DMS 273 (cell line): Measurements from ENCODE around the gene ADSS2.
A peak's percentile ranks its signal among the peaks of the same experiment; 100 is the strongest.
"Not testable (repeated sequence)": the region's sequence is repeated elsewhere in the genome, so short reads cannot be mapped to it uniquely, and the experiment has no call there.

Experiments used
- DNase-seq: peaks from one replicate; lab custom pipeline; 2025; ENCODE audit not compliant: unreplicated experiment; lab: John Stamatoyannopoulos, UW

The ADSS2 gene

DNA sequence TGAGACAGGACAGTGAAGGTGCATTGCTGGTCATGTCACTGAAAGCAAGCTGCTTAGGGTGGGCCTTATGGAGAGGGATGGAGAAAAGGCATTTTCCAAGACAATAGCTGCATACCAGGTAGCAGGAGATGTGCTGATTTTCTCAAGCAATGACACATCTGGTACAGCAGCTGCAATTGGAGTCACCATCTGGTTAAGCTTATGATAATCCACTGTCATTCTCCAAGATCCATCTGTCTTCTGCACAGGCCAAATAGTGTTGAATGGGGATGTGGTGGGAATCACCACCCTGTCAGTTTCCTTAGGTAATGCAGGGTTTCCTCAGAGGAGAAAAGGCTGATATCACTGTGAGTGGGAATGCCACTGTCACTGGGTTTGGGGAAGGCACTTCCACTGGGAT lies 54.6 kb downstream of the ADSS2 start:
- DNase-seq: peak; percentile 73

DNA sequence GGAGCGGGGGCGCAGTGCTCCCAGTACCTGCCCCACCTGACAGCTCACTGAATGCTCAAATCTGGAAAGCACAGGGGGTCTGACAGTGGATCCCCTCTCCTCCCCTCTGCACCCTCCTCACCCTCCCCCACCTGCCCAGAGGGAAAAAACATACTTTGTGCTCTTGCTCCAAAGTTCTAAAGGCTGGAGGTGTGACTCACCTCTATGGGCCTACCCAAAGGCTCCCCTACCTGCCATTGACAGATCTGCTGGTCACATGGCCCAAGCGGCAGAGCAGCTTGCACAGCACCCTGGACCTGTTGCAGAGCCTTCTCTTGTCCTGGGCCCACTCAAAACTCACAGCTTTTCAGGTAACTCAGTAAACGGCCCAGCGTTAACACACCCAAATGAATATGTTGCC lies 55.7 kb downstream of the ADSS2 start:
- DNase-seq: no peak

DNA sequence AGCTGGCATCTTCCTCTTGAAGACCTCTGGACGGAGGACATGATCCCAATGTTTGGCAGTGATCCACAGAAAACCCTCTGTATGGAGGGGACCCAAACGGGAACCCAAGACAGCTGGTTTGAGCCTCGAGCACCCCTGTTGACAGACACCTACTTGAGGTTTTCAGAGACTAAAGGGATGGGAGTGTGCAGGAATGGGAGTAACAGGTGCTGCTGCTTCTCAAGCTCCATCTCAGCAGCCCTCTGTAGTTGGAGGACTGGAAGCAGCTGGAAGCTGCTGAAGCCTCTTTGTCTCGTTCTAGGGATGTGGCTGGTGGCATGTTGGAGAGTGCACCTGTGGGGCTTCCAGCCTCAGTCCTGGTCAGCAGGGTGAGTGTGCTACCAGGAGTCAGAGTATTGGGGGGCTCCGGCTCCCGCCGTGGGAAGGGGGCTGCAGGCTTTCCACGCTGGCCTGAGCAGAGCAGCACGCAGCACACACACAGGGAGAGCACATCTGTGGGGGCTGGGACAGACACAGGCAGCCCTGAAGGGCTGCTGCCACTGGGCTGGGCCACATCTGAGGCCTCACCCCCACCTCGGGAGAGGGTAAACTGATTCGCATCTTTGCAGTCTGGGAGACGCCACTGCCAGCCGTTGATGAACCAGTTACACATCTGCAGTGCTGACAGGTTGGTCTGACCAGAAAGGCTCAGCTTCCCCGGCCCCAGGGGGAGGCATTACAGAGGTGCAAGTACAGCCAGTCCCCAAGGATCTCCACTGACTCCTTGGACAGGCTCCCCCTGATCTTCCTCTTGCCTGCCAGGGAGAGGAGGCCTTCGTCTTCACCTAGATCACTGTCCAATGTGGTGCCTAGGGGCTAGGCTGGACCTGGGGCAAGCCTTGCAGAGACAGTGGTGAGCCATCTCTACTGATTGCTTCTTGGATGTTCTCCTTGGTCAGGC lies 56.6 kb downstream of the ADSS2 start:
- peak; percentile 51 for DNase-seq

DNA sequence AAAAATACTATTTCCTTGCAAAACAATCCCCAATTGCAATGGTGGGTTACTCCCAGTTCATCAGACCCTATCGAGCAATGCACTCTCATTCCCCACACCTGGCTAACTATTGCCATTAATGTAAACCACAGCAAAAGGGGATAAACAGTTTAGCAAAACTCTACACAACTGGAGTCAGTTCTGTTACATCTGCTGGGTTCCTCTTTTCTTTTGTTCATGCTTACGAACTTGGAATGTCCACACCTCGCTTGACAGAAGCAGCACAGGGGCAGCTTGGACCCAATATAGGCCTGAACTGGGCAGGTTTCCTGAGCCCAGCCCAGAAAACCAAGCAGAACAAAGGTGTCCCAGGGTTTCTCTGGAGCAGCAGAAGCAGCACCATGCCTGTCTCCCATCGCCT lies 57.4 kb downstream of the ADSS2 start:
- DNase-seq: no peak

DNA sequence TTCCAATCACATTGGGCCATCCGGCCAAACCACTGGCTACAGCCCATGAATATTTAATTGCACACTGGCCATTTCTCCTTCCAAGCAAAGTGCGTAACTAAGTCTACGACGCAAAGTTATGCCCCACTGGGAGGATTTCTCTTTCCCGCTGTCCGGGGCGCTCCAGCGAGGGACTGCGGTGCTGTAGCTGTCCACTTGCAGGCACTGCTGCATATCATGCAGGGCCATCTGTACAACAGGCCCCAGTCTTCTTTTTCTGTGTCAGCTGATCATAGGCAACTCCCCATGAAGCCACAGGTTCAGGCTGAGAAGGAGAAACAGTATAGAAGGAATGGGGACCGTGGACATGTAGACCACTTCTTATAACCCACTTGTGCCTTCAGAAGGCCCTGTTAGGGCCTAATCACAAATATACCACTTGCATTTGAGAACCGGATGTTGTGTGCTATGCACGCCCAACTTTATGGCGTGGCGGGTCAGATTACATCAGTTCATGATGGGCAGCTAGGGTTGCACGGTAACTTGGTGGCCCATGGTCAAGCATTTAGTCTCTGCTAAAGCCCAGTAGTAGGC lies 58.0 kb downstream of the ADSS2 start:
- DNase-seq: no peak

DNA sequence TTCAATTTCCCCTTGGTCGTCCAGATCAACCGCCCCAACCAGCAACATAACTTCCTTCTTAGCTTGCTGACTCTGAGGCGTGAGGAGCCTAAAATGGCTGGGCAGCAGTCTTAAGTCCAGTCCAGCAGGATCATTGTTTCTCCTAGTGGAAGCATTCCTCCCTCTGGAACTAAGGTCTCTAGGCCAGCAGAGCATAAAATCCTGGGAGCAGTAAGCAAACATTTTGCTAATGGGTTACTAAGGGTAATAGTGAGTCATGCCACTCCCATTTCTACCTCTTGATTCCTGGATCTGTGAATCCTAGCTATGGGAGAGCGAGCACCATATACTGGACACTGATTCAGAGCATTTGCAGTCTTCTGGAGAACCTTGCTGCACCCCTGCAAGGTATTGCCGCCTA lies 59.9 kb downstream of the ADSS2 start:
- no peak for DNase-seq

DNA sequence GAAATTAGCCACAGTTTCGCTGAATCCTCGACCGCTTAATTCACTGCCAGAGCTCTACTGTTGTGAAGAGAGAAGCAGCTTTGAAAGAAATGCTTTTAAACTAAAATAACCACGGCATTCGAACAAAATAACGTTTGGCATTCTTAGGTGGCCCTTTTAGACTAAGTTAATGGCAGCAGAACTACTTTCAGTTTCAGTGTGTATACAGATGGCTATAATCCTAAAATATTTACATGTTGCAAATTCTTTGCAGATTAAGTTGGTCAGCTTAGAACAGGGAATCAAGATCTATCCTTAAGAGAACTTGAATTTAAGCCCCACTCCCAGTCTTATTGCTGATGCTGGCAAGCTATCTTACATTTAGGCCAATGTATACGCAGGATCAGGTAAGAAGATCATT lies 62.7 kb downstream of the ADSS2 start:
- no peak for DNase-seq

DNA sequence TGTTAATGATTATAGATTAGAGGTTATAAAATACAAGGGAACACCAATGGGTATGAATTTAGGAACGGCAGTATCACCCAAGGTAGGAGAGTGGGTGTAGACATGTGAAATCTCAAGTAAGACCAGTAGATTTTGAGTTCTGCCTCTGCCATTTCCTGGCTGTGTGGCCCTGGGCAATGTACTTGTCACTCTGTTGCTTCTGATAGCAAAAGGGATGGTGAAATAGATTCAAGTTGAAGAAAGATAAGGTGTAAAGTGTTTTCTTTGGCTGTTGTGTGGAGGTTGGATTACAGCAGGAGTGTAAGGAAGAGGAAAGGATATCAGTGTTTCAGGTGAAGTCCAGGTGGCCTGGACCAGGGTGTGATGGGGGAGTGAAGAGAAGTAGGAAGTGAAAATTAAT lies 64.3 kb downstream of the ADSS2 start:
- no peak for DNase-seq

DNA sequence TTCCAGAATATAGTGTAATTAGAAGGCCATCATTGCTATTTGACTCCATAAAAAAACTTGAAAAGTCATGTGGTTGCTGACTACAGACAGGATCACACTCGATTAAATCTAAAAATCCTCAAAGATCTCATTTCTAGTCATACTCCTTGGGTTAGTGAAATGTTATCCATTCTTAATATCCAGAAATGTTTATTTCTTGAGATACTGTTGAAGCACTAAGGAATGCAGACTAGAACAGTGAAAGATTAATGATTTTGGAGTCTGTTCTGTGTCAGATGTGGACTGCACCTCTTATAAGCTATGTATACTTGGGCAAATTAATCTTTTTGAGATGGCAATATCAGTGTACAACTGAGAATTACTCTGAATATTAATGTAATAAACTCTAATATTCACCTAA lies 65.1 kb downstream of the ADSS2 start:
- no peak for DNase-seq

DNA sequence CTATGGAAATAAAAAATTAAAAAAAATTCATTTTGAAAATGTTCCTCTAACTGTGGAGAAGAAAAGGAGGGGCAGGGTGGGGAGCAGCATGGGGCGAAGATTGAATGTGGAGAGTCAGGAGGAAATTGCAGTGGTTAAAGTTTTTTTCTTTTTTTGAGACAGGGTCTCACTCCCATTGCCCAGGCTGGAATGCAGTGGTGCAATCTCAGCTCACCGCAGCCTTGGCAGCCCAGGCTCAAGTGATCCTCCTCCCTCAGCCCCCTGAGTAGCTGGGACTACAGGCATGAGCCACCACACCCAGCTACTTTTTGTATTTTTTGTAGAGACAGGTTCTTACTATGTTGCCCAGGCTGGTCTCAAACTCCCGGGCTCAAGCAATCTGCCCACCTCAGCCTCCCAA lies 67.6 kb downstream of the ADSS2 start:
- no peak for DNase-seq

DNA sequence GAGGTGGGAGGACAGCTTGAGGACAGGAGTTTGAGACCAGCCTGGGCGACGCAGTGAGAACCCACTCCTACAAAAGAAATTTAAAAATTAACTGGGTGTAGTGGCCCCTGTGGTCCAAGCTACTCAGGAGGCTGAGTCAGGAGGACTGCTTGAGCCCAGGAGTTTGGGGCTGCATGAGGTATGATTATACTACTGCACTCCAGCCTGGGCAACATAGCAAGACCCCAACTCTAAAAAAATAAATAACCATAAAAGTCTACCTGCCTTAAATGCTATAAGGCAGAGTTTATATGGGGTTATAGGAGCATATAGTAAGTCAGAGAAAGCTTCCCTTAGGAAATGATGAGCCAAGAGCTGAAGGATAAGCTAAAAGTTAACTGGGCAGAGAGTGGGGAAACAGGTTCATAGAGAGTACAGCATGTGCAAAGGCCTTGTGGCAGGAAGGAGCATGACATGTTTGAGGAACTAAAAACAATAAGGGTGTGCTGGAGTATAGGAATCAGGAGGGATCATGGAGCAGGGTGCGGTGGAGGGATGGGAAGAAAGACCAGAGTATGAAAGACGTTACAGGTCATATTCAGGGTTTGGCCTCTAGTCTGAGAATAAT lies 68.3 kb downstream of the ADSS2 start:
- DNase-seq: no peak

DNA sequence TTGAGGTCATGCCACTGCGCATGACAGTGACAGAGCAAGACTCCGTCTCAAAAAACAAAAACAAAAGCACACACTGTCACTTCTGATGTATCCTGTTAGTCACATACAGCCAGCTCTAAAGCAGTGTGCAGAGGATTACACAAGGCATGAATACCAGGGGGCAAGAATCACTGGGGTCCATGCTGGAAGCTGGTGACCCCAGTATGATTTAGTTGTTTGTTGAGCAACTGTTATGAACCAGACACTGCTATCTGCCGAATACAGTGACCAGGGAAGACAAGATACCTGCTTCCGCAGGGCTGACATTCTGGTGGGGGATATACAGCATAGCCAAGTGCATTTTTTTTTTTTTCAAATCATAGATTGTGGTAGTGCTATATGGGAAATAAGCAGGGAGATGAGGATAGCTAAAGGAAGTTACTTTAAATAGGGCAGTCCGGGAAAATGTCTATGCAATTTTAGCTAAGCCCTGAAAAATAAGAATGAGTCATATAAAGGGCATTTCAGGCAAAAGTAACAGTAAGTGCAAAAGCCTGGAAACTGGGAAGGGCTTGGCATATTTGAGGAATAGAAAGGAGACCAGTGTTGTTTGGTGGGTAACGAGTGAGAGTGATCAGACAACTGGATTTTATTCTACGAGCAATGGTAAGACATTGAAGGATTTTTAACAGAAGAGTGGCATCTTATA lies 69.7 kb downstream of the ADSS2 start:
- no peak for DNase-seq

DNA sequence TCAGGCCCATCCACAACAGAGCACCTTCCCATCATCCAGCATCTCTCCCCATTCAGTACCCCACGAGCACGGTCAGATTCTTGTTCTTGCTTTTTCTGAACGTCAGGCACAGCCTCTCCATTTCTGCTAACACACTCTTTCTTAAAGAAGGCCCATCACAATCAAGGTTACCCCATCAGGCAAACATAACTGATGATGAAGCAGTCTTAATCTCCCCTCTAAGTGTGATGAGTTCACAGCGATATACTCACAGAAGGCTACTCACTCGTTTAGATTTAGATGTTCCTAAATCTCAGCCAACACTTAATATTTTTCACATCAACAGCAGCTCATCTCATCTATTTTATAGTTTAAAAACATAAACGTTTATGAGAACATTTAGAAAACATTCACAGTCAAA lies 75.6 kb downstream of the ADSS2 start:
- no peak for DNase-seq

DNA sequence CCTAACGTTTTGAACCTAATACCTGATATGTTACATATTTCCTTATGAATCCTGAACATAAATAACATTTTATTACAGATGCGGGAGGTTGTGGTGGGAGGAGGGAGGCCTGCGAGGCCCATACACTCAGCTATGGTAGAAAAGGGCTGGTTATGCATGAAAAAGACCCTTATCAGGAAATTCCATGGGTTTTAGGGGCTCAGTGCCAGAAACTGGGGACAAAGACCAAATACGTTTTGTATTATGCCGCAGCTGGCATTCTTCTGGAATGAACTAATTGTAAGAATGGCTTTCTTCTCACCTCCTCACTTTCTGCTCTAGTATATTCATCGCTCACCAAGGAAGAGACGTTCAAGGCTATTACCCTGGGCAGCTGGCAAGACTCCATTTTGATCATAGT lies 76.7 kb downstream of the ADSS2 start:
- no peak for DNase-seq

DNA sequence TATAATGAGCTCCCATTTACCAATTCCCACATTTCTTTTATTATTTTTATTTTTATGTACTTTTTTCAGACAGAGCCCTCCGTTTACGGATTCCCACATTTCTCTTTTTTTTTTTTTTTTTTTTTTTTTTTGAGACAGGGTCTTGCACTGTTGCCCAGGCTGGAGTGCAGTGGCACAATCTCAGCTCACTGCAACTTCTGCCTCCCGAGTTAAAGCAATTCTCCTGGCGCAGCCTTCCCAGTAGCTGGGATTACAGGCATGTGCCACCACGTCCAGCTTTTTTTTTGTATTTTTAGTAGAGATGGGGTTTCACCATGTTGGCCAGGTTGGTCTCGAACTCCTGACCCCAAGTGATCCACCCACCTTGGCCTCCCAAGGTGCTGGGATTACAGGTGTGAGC lies 77.2 kb downstream of the ADSS2 start:
- DNase-seq: not testable (repeated sequence)

DNA sequence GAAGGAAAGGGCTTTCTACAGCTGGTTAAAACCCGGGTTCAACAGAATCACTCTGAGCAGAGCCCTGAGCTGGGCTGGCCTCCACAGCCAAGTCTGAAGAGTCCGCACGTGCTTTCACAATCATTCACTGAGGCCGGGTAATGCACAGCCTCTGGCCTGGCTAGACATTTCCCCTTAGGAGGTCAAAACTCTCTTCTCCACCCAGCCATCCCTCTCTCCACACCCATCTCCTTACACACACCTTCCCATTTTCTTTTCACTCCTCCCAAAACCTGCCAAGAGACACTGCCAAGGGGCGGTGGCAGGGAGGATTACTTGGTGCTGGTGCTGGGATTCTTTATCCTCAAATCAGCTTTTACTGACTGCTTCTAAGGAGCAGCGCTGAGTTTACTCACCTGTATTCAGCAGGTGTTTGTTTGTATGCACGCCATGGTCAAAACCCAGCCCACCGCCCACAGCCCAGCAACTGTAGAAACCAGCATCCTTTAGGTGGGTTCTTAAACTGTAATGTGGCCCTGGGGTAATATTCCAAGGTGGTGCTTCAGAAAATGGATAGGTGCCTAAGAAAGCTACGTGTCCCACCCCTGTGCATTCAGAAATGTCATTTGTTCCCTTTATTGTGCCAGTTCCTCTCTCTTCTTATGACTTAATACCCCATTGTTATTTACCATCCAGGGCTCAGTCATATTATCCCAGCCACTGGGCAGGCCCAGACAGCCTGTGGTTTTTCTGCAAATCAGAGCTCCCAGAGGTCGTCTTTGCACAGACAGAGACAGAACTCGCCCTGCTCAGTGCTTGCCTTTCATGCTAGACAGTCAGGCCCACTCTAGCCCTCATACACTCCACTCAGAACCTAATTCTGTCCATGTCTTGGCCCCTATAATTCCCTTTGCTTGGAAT lies 80.2 kb downstream of the ADSS2 start:
- no peak for DNase-seq

DNA sequence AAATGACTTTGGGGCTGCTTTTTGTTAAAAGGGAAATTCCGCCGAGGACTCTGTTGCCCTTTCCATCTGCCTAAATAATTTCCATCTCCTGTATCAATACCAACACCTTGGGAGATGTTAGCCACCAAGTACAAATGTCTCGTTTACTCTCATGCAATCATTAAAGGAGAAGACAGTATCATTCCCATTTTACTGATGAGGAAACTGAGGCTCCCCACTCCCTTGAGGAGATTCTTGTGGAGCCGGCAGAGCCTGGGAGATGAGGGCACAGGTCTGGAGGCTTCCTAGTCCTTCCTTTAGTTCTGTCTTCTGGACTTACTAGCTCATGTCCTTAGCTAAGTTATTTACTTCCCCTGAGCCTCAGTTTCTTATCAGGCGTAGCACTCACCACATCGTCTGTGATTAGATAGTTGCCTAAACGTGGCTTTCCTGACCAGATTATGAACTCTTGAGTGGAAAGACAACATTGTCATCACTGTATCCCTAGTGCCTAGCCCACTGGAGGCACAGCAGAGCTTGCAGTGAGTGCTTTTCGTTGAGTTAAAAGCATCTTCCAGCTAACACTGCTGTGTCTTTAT lies 81.6 kb downstream of the ADSS2 start:
- DNase-seq: no peak

DNA sequence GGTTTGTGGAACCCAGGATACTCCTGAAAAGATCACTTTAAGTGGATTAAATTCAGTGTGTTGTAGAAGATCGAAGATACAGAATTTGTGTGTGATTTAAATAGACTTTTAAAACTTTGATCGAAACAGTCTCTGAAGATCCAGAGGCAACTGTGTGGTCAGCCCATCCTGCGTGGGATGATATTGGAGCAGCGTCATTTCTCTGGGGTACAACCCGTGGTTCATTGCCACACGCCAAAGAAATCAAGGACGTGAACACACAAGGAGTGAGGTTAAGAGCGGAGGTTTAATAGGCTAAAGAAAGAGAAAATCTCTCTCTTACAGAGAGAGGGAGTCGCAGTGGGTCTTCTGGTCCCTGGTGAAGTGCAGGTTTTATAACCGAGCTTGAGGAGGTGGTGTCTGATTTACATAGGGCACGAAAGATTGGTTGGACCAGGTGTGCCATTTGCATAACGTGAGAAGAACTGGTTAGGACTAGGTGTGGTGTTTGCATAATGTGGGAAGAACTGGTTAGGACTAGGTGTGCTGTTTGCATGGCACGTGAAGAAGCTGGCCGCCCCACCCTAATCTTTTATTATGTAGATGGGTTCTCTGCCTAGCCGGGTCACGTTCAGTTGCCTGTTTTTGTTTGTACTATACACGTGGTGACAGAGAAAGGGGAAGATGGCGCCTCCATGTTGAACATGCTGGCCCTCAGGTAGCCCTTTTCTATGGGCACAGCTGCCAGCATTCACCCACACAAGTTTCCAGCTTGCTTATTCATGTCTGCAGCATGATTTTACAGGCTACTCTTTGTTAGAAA lies 82.3 kb downstream of the ADSS2 start:
- no peak for DNase-seq

DNA sequence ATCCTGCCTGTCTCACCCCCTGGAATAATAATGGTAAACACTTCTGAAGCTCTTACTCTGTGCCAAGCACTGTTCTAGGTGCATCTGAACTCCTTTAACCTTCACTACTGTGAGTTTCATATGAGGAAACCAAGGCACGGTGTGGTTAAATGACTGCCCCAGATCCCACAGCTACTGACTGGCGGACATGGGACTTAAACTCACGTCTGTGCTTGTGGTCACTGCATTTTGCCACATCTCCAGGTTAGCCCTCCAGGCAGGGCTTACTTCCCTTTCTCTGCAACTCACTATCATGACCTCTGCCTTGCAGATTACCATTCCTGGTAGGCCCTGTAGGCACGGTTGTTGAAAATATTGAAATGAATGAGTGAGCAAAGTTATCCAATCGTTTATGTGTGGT lies 83.4 kb downstream of the ADSS2 start:
- DNase-seq: no peak
